Cardiac fibroblast (primary cell): ENCODE data around the gene IFI27L1.
"Not testable (repeated sequence)": the region's sequence is repeated elsewhere in the genome, so short reads cannot be mapped to it uniquely, and the experiment has no call there.

Experiments
- DNase-seq, 2 donors: peaks; one replicate each; pipeline versions ENCODE4 v3.0.0 to v3.0.0-alpha.2; 2010; ENCODE audit warnings: low read depth in 2 of 2
- H3K4me3 ChIP-seq, 2 donors: replicated peaks in 1 of 2; 1 replicate in 1 of 2; 2 replicates in 1 of 2; pipeline ENCODE4 v1.5.1; 2011; ENCODE audit warnings: low read depth in 2 of 2, low read length in 2 of 2, mild to moderate bottlenecking in 2 of 2, moderate library complexity in 1 of 2
- CTCF ChIP-seq: IDR thresholded peaks from one replicate; pipeline ENCODE4 v1.5.1; 2011; ENCODE audit warnings: low read depth, mild to moderate bottlenecking, low read length, inconsistent platforms

IFI27L1 gene

GRCh38 chr14:94058674-94059138 is 22.4 kb upstream of the IFI27L1 start:
- no peak for TF ChIP-seq CTCF
- no peak overlapping the region for H3K4me3 ChIP-seq
- no peak for DNase-seq

GRCh38 chr14:94059998-94060397 is 21.1 kb upstream of the IFI27L1 start:
- TF ChIP-seq CTCF = no peak
- no peak for DNase-seq
- no peak overlapping the region for H3K4me3 ChIP-seq

DNA sequence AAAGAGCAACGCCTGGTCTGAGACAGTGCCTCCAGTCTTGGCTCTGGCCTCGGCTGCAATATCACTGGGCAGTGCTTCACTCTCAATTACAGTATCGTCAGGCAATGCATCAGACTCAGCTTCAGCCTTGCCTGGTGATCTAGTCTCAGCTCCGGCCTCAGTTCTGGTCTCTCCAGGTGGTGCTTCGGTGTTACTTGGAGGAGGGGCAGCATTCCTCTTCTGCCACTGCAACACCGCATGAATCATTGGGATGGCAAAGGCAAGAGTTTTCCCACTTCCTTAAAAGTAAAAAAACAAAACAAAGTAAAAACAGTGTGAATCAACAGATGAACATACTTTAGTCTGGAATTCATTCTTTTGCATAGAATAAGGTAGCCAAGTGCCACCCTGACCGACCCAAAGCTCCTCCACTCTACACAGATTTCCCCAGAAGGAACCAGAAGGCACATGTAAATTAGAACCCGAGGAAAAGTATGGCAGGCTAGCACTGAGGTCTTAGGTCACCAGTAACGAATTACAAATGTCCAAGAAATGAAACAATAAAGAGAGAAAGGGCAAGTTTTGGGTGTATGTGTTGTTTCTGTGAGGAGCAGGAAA is 18.7 kb upstream of the IFI27L1 start:
- no peak for TF ChIP-seq CTCF
- no peak overlapping the region for H3K4me3 ChIP-seq
- peak in 1 of 2 donors; percentile 66 for DNase-seq

DNA sequence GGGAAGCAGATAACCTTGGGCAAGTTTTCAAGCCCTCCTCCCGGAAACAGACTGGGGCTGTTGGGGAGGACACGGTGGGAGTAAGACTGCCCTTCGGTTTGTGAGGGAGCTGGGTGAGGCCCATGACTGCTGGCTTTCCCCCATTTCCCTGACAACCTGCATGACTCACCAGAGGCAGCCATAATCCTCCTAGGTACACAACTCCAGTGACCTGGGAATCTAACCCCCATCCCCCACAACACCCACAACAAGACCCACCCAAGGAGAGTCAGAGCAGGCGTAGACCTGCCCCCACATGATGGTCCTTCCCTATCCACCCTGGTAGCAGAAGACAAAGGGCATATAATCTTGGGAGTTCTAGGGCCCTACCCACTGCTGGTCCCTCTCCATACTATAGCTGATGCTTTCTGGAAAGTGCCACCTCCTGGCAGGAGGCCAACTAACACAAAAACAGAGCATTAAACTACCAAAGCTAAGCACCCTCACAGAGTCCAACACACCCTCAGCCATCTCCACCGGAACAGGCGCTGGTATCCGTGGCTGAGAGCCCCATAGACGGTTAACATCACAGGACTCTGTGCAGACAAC is 14.9 kb upstream of the IFI27L1 start:
- no peak for DNase-seq
- TF ChIP-seq CTCF = no peak
- H3K4me3 ChIP-seq = no peak overlapping the region

GRCh38 chr14:94072076-94072475 is 9.0 kb upstream of the IFI27L1 start:
- not testable (repeated sequence) for H3K4me3 ChIP-seq, DNase-seq

- DNase-seq = no peak
- no peak overlapping the region for H3K4me3 ChIP-seq
- TF ChIP-seq CTCF = no peak
Observed at GRCh38 chr14:94074534-94074933, 6.6 kb upstream of the IFI27L1 start.

DNA sequence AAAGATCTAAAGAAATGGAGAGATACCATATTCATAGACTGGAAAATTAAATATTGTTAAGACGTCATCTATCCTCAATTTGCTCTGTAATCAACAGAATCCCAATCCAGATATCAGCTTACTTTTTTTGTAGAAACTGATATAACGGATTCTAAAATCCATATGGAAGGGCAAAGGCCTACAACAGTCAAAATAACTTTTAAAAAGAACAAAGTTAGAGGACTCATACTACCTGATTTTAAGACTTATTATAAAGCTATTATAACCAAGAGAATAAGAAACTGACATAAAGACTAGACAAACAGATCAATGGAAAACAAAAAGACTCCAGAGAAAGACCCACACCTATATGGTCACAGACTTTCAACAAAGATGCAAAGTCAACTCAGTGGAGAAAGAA is 6.1 kb upstream of the IFI27L1 start:
- DNase-seq = no peak
- TF ChIP-seq CTCF = no peak
- H3K4me3 ChIP-seq = no peak overlapping the region
